HEK293 (cell line): ENCODE results near the gene LCAT.

ENCODE experiments used
- HOXD13 ChIP-seq: sonication (generic); formaldehyde crosslinking; IDR thresholded peaks from 2 replicates; pipeline ENCODE4 v1.8.0; 2022; ENCODE audit warnings: missing genetic modification reagents, borderline replicate concordance
- KLF16 ChIP-seq: fragments of 450-650 bp; formaldehyde crosslinking; IDR thresholded peaks from 2 replicates; pipeline ENCODE4 v1.5.1; 2017; ENCODE audit warnings: missing biosample characterization, missing genetic modification characterization
- KLF7 ChIP-seq: fragments of 450-650 bp; formaldehyde crosslinking; IDR thresholded peaks from 2 replicates; pipeline ENCODE4 v1.5.1; 2016; ENCODE audit warnings: missing biosample characterization, missing genetic modification characterization, borderline replicate concordance
- OSR2 ChIP-seq: fragments of 450-650 bp; formaldehyde crosslinking; IDR thresholded peaks from 2 replicates; pipeline ENCODE4 v1.5.1; 2016; ENCODE audit warnings: missing biosample characterization, missing genetic modification characterization
- PATZ1 ChIP-seq: fragments of 450-650 bp; formaldehyde crosslinking; IDR thresholded peaks from 2 replicates; pipeline ENCODE4 v1.5.1; 2016; ENCODE audit warnings: missing biosample characterization, missing genetic modification characterization
- RBAK ChIP-seq: fragments of 450-650 bp; formaldehyde crosslinking; IDR thresholded peaks from 2 replicates; pipeline ENCODE4 v1.5.1; 2016; ENCODE audit warnings: missing biosample characterization, missing genetic modification characterization
- SP7 ChIP-seq: fragments of 450-650 bp; formaldehyde crosslinking; IDR thresholded peaks from 2 replicates; pipeline ENCODE4 v1.5.1; 2016; ENCODE audit warnings: missing biosample characterization, missing genetic modification characterization
- ZBTB10 ChIP-seq: fragments of 450-650 bp; formaldehyde crosslinking; IDR thresholded peaks from 2 replicates; pipeline ENCODE4 v1.5.1; 2016; ENCODE audit warnings: missing biosample characterization, missing genetic modification characterization
- ZBTB20 ChIP-seq: fragments of 450-650 bp; formaldehyde crosslinking; IDR thresholded peaks from 2 replicates; pipeline ENCODE4 v1.5.1; 2016; ENCODE audit warnings: missing biosample characterization, missing genetic modification characterization
- ZFP3 ChIP-seq: fragments of 450-650 bp; formaldehyde crosslinking; IDR thresholded peaks from 2 replicates; pipeline ENCODE4 v1.5.1; 2016; ENCODE audit warnings: low read depth, missing biosample characterization, missing genetic modification characterization
- ZNF146 ChIP-seq: fragments of 450-650 bp; formaldehyde crosslinking; IDR thresholded peaks from 2 replicates; pipeline ENCODE4 v1.5.1; 2016; ENCODE audit warnings: missing biosample characterization, missing genetic modification characterization
- ZNF148 ChIP-seq: fragments of 450-650 bp; formaldehyde crosslinking; IDR thresholded peaks from 2 replicates; pipeline ENCODE4 v1.5.0; 2017; ENCODE audit warnings: missing biosample characterization, missing genetic modification characterization, borderline replicate concordance
- ZNF155 ChIP-seq: fragments of 450-650 bp; formaldehyde crosslinking; IDR thresholded peaks from 2 replicates; pipeline ENCODE4 v1.5.1; 2016; ENCODE audit warnings: missing biosample characterization, missing genetic modification characterization
- ZNF239 ChIP-seq: fragments of 450-650 bp; formaldehyde crosslinking; IDR thresholded peaks from 2 replicates; pipeline ENCODE4 v1.5.1; 2016; ENCODE audit warnings: missing biosample characterization, missing genetic modification characterization
- ZNF280C ChIP-seq: fragments of 450-650 bp; formaldehyde crosslinking; IDR thresholded peaks from 2 replicates; pipeline ENCODE4 v1.5.1; 2016; ENCODE audit warnings: missing biosample characterization, missing genetic modification characterization
- ZNF324 ChIP-seq: fragments of 450-650 bp; formaldehyde crosslinking; IDR thresholded peaks from 2 replicates; pipeline ENCODE4 v1.5.1; 2016; ENCODE audit warnings: missing biosample characterization, missing genetic modification characterization
- ZNF362 ChIP-seq: fragments of 450-650 bp; formaldehyde crosslinking; IDR thresholded peaks from 2 replicates; pipeline ENCODE4 v1.5.1; 2016; ENCODE audit warnings: missing biosample characterization, missing genetic modification characterization
- ZNF433 ChIP-seq: fragments of 450-650 bp; formaldehyde crosslinking; IDR thresholded peaks from 2 replicates; pipeline ENCODE4 v1.5.1; 2016; ENCODE audit warnings: missing biosample characterization, missing genetic modification characterization, low read depth
- ZNF449 ChIP-seq: fragments of 450-650 bp; formaldehyde crosslinking; IDR thresholded peaks from 2 replicates; pipeline ENCODE4 v1.5.1; 2017; ENCODE audit warnings: missing biosample characterization, mild to moderate bottlenecking, missing genetic modification characterization, moderate library complexity
- ZNF623 ChIP-seq: fragments of 450-650 bp; formaldehyde crosslinking; IDR thresholded peaks from 2 replicates; pipeline ENCODE4 v1.5.1; 2016; ENCODE audit warnings: missing biosample characterization, missing genetic modification characterization
- ZNF629 ChIP-seq: fragments of 450-650 bp; formaldehyde crosslinking; IDR thresholded peaks from 2 replicates; pipeline ENCODE4 v1.5.1; 2017; ENCODE audit warnings: missing biosample characterization, missing genetic modification characterization
- ZNF701 ChIP-seq: fragments of 450-650 bp; formaldehyde crosslinking; IDR thresholded peaks from 2 replicates; pipeline ENCODE4 v1.5.1; 2016; ENCODE audit warnings: missing biosample characterization, missing genetic modification characterization
- ZNF768 ChIP-seq: fragments of 450-650 bp; formaldehyde crosslinking; IDR thresholded peaks from 2 replicates; pipeline ENCODE4 v1.5.1; 2018; ENCODE audit warnings: missing biosample characterization, mild to moderate bottlenecking, missing genetic modification characterization
- ZNF777 ChIP-seq: fragments of 450-650 bp; formaldehyde crosslinking; IDR thresholded peaks from 2 replicates; pipeline ENCODE4 v1.5.1; 2017; ENCODE audit warnings: missing biosample characterization, missing genetic modification characterization, borderline replicate concordance
- ZNF785 ChIP-seq: fragments of 450-650 bp; formaldehyde crosslinking; IDR thresholded peaks from 2 replicates; pipeline ENCODE4 v1.5.1; 2016; ENCODE audit warnings: missing biosample characterization, missing genetic modification characterization

LCAT gene

GRCh38 chr16:67892899-67893742 lies 50.8 kb downstream of the LCAT start, which contains the start of gene PSKH1 (continued):
- TF ChIP-seq ZNF148 (tag by site-specific recombination), result no peak
- no peak for TF ChIP-seq ZNF768
- TF ChIP-seq KLF7 (tag by site-specific recombination), result no peak
- peak; percentile 33; the same call in 1 of the 2 replicates for TF ChIP-seq ZBTB20 (tag by site-specific recombination)
- TF ChIP-seq RBAK (tag by site-specific recombination), result no peak
- 0 out of 2 replicates have a peak, but pooled peaks have one; percentile 24 for TF ChIP-seq SP7 (tag by site-specific recombination)
- peak; percentile 93 for TF ChIP-seq ZNF629 (tag by site-specific recombination)
- no peak for TF ChIP-seq HOXD13 (CRISPR knock-in tag)
- TF ChIP-seq ZNF239 (tag by site-specific recombination), result no peak
- no peak for TF ChIP-seq KLF16 (tag by site-specific recombination)
- no peak for TF ChIP-seq PATZ1
- TF ChIP-seq ZNF785 (tag by site-specific recombination), result no peak
- no peak for TF ChIP-seq ZNF701 (tag by site-specific recombination)
- TF ChIP-seq ZNF155 (tag by site-specific recombination), result no peak
- TF ChIP-seq ZBTB10 (tag by site-specific recombination), result no peak
- TF ChIP-seq ZNF146 (tag by site-specific recombination), result no peak
- TF ChIP-seq ZNF280C (tag by site-specific recombination), result no peak
- no peak for TF ChIP-seq ZNF623 (tag by site-specific recombination)
- TF ChIP-seq ZFP3 (tag by site-specific recombination), result no peak
- no peak; the same call in 1 of the 2 replicates for TF ChIP-seq ZNF777 (tag by site-specific recombination)
- no peak for TF ChIP-seq ZNF324 (tag by site-specific recombination)
- TF ChIP-seq ZNF449 (tag by site-specific recombination), result no peak
- TF ChIP-seq ZNF433 (tag by site-specific recombination), result no peak
- TF ChIP-seq ZNF362, result no peak
- TF ChIP-seq OSR2 (tag by site-specific recombination), result no peak
